ENCODE results near the gene APPBP2. TPM values are rescaled to one million over a fixed set of nuclear protein-coding genes. Genes with fewer than 3 reads are reported as not detected.

The APPBP2 gene
- total and polyA plus RNA-seq, 2 donors (not counting 3 experiments of a cell fraction or from before 2014, with no cell fraction given): 8.4 to 49.1 TPM

DNA sequence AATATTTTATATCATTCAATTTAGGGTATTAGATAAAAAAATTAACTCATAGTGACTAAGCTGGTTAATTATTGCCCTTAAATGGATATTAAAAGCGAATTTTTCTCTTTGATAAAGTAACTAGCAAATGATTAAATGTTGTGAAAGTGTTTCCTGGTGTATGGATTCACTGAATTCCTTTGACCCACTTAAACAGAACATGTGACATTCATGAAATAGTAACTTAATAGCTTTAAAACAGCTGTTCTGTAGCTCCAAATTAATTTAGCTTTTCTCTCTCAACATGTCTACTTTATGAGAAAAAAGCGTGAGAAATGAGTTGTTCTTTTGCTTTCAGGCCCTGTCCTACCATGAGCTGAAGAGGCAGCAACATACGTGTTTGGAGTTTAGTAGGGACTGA, 36.4 kb upstream of the APPBP2 start:
- Histone ChIP-seq H3K4me3 (replicated peaks in 1 of 3; ENCODE audit: insufficient read depth in 1 of 3, low read depth in 1 of 3, low read length in 3 of 3) (no peak overlapping the region), H3K27me3 (ENCODE audit: control insufficient read depth in 2 of 2, insufficient read depth in 2 of 2, low read length in 2 of 2) (no peaks in the 10 kb centered on the region), H3K9me1 (replicated peaks; ENCODE audit: control insufficient read depth, extremely low read depth, insufficient read depth, low read length) (no peaks in the 10 kb centered on the region), H3K36me3 (ENCODE audit: control insufficient read depth in 2 of 2, extremely low read depth in 1 of 2, insufficient read depth in 2 of 2, low read length in 2 of 2) (no peaks in the 10 kb centered on the region), H4K20me1 (replicated peaks; ENCODE audit: control insufficient read depth, extremely low read depth, insufficient read depth, low read length) (no peaks in the 10 kb centered on the region), H3K27ac (ENCODE audit: insufficient read depth, low read depth, low read length) (no peak overlapping the region), H3K4me2 (ENCODE audit: insufficient read depth, low read length) (no peak overlapping the region), H2AFZ (ENCODE audit: low read depth, low read length) (no peak overlapping the region), H3K4me1 (ENCODE audit: control insufficient read depth, extremely low read depth, insufficient read depth, low read length) (no peaks in the 10 kb centered on the region), H3K9ac (replicated peaks; ENCODE audit: extremely low read depth, insufficient read depth, low read length) (no peak overlapping the region), H3K9me3 (replicated peaks; ENCODE audit: control insufficient read depth, insufficient read depth, low read length) (no peaks in the 10 kb centered on the region), H3K79me2 (ENCODE audit: control insufficient read depth, insufficient read depth, low read length) (no peaks in the 10 kb centered on the region)
- no peak for DNase-seq (ENCODE audit: low read depth, low spot score)
- BruUV-seq (replicated peaks): no TSS peak
- FAIRE-seq: no peak
- POLR2A ChIA-PET: interaction anchor here (0.6 kb wide), 1 partner anchor 93 kb away, joined by 5 read pairs; no protein-coding TSS in a partner anchor
- TF ChIP-seq JUN (IDR thresholded peaks at IDR 0.05; ENCODE audit: borderline replicate concordance, insufficient read depth, insufficient read length, low read depth) (no peak), EZH2 (IDR thresholded peaks at IDR 0.05; ENCODE audit: borderline replicate concordance, low read depth, low read length, severe bottlenecking) (no peak), MYC (IDR thresholded peaks at IDR 0.05; ENCODE audit: low read depth, low read length) (no peak), POLR2AphosphoS5 (IDR thresholded peaks at IDR 0.05; ENCODE audit: insufficient read depth, low read depth, low read length) (no peak), GATA2 (IDR thresholded peaks at IDR 0.05; ENCODE audit: insufficient read depth, insufficient read length, low read depth, low read length) (no peak), FOS (IDR thresholded peaks at IDR 0.05; ENCODE audit: borderline replicate concordance, insufficient read depth, low read length) (no peak)
- TF ChIP-seq, protein P1, sequence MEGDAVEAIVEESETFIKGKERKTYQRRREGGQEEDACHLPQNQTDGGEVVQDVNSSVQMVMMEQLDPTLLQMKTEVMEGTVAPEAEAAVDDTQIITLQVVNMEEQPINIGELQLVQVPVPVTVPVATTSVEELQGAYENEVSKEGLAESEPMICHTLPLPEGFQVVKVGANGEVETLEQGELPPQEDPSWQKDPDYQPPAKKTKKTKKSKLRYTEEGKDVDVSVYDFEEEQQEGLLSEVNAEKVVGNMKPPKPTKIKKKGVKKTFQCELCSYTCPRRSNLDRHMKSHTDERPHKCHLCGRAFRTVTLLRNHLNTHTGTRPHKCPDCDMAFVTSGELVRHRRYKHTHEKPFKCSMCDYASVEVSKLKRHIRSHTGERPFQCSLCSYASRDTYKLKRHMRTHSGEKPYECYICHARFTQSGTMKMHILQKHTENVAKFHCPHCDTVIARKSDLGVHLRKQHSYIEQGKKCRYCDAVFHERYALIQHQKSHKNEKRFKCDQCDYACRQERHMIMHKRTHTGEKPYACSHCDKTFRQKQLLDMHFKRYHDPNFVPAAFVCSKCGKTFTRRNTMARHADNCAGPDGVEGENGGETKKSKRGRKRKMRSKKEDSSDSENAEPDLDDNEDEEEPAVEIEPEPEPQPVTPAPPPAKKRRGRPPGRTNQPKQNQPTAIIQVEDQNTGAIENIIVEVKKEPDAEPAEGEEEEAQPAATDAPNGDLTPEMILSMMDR (IDR thresholded peaks at IDR 0.05; ENCODE audit: extremely low read depth in 1 of 2, insufficient read depth in 1 of 2, low read depth in 1 of 2, low read length in 2 of 2): no peak
- dilution Hi-C loops (cut with MboI; ENCODE audit: extremely low pct_ligation_motif_present, low sequenced_read_pairs): no loop called here
- intact Hi-C loops (cut with micrococcal nuclease): no loop called here
- CTCF ChIA-PET: interaction anchor here (1.7 kb wide), 1 partner anchor 76 kb away, joined by 5 read pairs; no protein-coding TSS in a partner anchor
